Tibial artery (tissue), 4 donors: ENCODE results near the gene SYT1.
A peak's percentile ranks its signal among the peaks of the same experiment; 100 is the strongest.

Experiments used
- DNase-seq, 2 donors: peaks; one replicate each; pipeline ENCODE4 v3.0.0-alpha.2; 2019
- H3K27ac ChIP-seq, 2 donors: fragments of 200-600 bp; sonication (generic) in 1 of 2; 1 replicate in 1 of 2; 2 replicates in 1 of 2; pipeline ENCODE4 v1.5.1; 2018 to 2019; ENCODE audit warnings: mild to moderate bottlenecking in 1 of 2
- H3K27me3 ChIP-seq, 2 donors: fragments of 200-600 bp; sonication (generic) in 1 of 2; one replicate each; pipeline versions ENCODE4 v1.5.1 to v1.6.0; 2016 to 2019
- H3K36me3 ChIP-seq, 3 donors: fragments of 200-600 bp; sonication (generic) in 2 of 3; one replicate each; pipeline ENCODE4 v1.5.1; 2016 to 2019; ENCODE audit warnings: mild to moderate bottlenecking in 2 of 3
- H3K4me1 ChIP-seq, 4 donors: fragments of 200-600 bp; sonication (generic) in 2 of 4; 1 replicate in 3 of 4; 2 replicates in 1 of 4; pipeline ENCODE4 v1.5.1; 2016 to 2019
- H3K4me3 ChIP-seq, 2 donors: fragments of 200-600 bp; sonication (generic) in 1 of 2; 1 replicate in 1 of 2; 2 replicates in 1 of 2; pipeline ENCODE4 v1.5.1; 2018 to 2019; ENCODE audit warnings: mild to moderate bottlenecking in 2 of 2
- H3K9me3 ChIP-seq, 3 donors: fragments of 200-600 bp; sonication (generic) in 1 of 3; one replicate each; pipeline ENCODE4 v1.5.1; 2016 to 2019
- CTCF ChIP-seq, 2 experiments: fragments of 200-600 bp in 1 of 2; fragments of 450-650 bp in 1 of 2; IDR thresholded peaks; one replicate each; pipeline ENCODE4 v1.5.1; 2017 to 2019; ENCODE audit warnings: antibody characterized with exemption in 2 of 2, mild to moderate bottlenecking in 1 of 2, moderate library complexity in 1 of 2
- intact Hi-C: fragments of 100-400 bp; cut with DNase I; formaldehyde crosslinking; loops from one replicate; pipeline ENCODE4 v1.15.0; 2023; ENCODE audit warnings: low total_unique reads

The SYT1 gene

GRCh38 chr12:79366374-79366773, 501.8 kb downstream of the SYT1 start:
- no peak overlapping the region for H3K4me3 ChIP-seq
- no peak for DNase-seq
- no peaks in the 10 kb centered on the region for H3K36me3 ChIP-seq
- H3K27me3 ChIP-seq = no peaks in the 10 kb centered on the region
- no peak for TF ChIP-seq CTCF (IDR thresholded peaks at IDR 0.05)
- H3K4me1 ChIP-seq = no peaks in the 10 kb centered on the region
- H3K27ac ChIP-seq = no peak overlapping the region
- no peaks in the 10 kb centered on the region for H3K9me3 ChIP-seq
- intact Hi-C loops = no loop called here

DNA sequence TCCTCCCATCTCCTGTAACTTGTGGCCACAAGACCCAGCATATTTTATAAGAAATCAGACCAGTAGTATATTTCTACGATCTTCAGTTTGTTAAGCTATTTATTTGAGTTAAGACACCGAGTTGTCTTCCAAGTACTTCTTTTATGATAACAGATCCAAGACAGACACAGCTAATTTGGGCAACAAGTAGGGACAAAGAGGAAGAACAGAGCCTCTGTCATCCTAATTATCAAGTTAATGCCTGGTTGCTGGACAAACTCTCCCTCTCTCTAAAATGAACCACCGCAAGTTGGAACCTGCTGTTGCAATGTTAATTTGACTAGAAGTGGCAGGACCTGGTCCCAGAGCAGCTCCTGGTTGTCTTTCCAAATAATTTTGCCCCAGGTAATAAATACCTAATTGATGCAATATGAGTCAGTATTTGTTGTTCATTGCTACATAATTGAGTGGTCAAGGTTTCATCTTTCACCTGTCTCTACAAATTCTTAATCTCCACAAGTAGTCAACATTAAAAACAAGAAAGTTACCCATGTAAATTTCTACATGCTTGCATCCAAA, 502.5 kb downstream of the SYT1 start:
- no peaks in the 10 kb centered on the region for H3K4me1 ChIP-seq
- H3K27ac ChIP-seq = no peak overlapping the region
- no peak overlapping the region for H3K4me3 ChIP-seq
- DNase-seq = no peak
- intact Hi-C loops = no loop called here
- H3K9me3 ChIP-seq = no peaks in the 10 kb centered on the region
- TF ChIP-seq CTCF (IDR thresholded peaks at IDR 0.05) = no peak
- no peaks in the 10 kb centered on the region for H3K36me3 ChIP-seq
- H3K27me3 ChIP-seq = no peaks in the 10 kb centered on the region

DNA sequence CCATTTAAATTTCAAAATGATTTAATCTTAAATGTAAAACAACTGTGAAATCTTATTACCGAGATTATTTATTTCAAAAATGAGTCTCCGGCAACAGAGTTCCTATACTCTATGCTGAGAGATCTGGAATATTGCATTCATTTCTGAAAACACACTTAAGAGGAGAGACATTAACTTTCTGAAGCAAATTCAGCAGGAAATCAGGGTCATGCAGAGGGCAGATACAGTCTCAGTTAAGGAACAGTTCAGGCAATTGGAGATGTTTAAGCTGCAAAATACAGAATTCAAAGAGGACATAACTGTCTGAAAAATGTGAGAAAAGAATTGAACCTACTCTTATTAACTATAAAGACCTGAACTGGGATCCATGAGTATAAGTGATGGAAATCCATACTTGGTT, 505.4 kb downstream of the SYT1 start:
- Histone ChIP-seq H3K27me3 (no peaks in the 10 kb centered on the region), H3K9me3 (no peaks in the 10 kb centered on the region), H3K36me3 (no peaks in the 10 kb centered on the region), H3K4me1 (no peaks in the 10 kb centered on the region), H3K4me3 (no peak overlapping the region), H3K27ac (no peak overlapping the region)
- TF ChIP-seq CTCF (IDR thresholded peaks at IDR 0.05) = no peak
- DNase-seq = no peak
- intact Hi-C loops = no loop called here

DNA sequence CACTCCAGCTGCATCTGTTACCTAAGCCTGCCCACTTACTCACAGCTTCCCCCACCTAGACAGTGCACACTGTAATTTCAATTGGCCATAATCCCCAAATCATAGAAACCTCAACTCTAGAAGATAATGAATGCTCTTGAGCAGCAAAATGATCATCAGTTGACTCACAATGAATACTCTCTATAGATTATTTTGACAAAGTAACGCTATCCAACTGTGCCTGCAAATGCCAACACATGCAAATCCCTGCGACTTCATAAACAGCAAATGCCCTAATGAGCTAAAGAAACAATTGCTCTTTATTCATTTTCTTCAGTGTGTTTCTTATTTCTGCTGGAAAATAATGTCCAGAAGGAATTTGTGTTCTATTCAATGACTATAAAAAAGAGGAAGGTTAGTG, 506.7 kb downstream of the SYT1 start:
- intact Hi-C loops = no loop called here
- TF ChIP-seq CTCF (IDR thresholded peaks at IDR 0.05) = no peak
- DNase-seq = no peak
- H3K4me1 ChIP-seq = no peaks in the 10 kb centered on the region
- H3K36me3 ChIP-seq = no peaks in the 10 kb centered on the region
- H3K27me3 ChIP-seq = no peaks in the 10 kb centered on the region
- no peak overlapping the region for H3K27ac ChIP-seq
- H3K9me3 ChIP-seq = no peaks in the 10 kb centered on the region
- H3K4me3 ChIP-seq = no peak overlapping the region

- no peak for DNase-seq
- intact Hi-C loops = no loop called here
- no peaks in the 10 kb centered on the region for H3K36me3 ChIP-seq
- H3K4me3 ChIP-seq = no peak overlapping the region
- peak in 1 of 2 experiments; percentile 42 for TF ChIP-seq CTCF (IDR thresholded peaks at IDR 0.05)
- H3K9me3 ChIP-seq = no peaks in the 10 kb centered on the region
- H3K27me3 ChIP-seq = no peaks in the 10 kb centered on the region
- no peaks in the 10 kb centered on the region for H3K4me1 ChIP-seq
- H3K27ac ChIP-seq = no peak overlapping the region
Observed at GRCh38 chr12:79373896-79374499, 509.4 kb downstream of the SYT1 start.

DNA sequence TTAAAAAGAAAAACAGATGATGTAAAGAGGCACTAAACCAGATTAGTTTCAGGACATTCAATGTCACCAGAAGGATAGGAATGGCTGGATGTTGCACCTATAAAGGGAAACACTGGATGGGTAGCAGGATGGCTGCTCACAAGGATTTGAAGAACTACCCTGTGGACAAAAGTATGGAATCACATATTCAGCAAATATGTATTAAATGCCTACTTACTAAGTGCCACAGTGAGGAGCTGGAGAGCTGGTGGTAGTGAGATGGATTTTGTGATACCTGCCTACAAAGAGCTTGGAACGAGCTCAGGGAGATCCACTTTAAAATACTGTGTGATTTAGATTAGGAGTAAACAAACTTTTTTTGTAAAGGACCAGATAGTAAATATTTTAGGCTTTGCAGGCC, 510.0 kb downstream of the SYT1 start:
- Histone ChIP-seq H3K36me3 (no peaks in the 10 kb centered on the region), H3K4me3 (no peak overlapping the region), H3K27ac (no peak overlapping the region), H3K9me3 (no peaks in the 10 kb centered on the region), H3K27me3 (no peaks in the 10 kb centered on the region), H3K4me1 (no peaks in the 10 kb centered on the region)
- DNase-seq = no peak
- intact Hi-C loops = no loop called here
- no peak for TF ChIP-seq CTCF (IDR thresholded peaks at IDR 0.05)
